GM21786 (cell line): ENCODE measurements around the gene NBEAL2.
"Not testable (repeated sequence)": the region's sequence is repeated elsewhere in the genome, so short reads cannot be mapped to it uniquely, and the experiment has no call there.

Source experiments
- ATAC-seq: cut with Tn5 transposase; IDR thresholded peaks from one replicate; pipeline ENCODE4 v1.9.1; 2021; ENCODE audit not compliant: unreplicated experiment

Gene NBEAL2

GRCh38 chr3:47034868-47035489, 55.5 kb downstream of the NBEAL2 start:
- no peak for ATAC-seq

- ATAC-seq, result no peak
Observed at GRCh38 chr3:47035645-47036044, 56.2 kb downstream of the NBEAL2 start.

GRCh38 chr3:47036145-47036544, 56.7 kb downstream of the NBEAL2 start:
- ATAC-seq, result no peak

GRCh38 chr3:47037302-47037701, 57.8 kb downstream of the NBEAL2 start:
- ATAC-seq, result not testable (repeated sequence)

- no peak for ATAC-seq
Observed at GRCh38 chr3:47041114-47041513, 61.6 kb downstream of the NBEAL2 start.

- ATAC-seq, result no peak
Observed at GRCh38 chr3:47042231-47042791, 62.8 kb downstream of the NBEAL2 start.

GRCh38 chr3:47047069-47047468, 67.6 kb downstream of the NBEAL2 start:
- ATAC-seq, result no peak

GRCh38 chr3:47047673-47048072, 68.2 kb downstream of the NBEAL2 start:
- no peak for ATAC-seq

GRCh38 chr3:47054412-47054811, 74.9 kb downstream of the NBEAL2 start:
- ATAC-seq, result no peak

GRCh38 chr3:47056705-47057104, 77.2 kb downstream of the NBEAL2 start:
- no peak for ATAC-seq

- ATAC-seq, result no peak
Observed at GRCh38 chr3:47057212-47057671, 77.8 kb downstream of the NBEAL2 start.
